OCI-LY3 (cell line): ENCODE measurements around the gene TOM1L2.

Experiments
- H2AFZ ChIP-seq: fragments of 200-600, 300-600 bp; shearing (Covaris generic); 2 replicates; pipeline ENCODE4 v1.6.0; 2014; ENCODE audit warnings: antibody characterized with exemption, low read depth, low read length
- H3K27ac ChIP-seq: fragments of 200-600, 300-600 bp; sonication (generic); 2 replicates; pipeline ENCODE4 v1.5.1; 2014; ENCODE audit warnings: mild to moderate bottlenecking, low read length, moderate library complexity, mixed read lengths
- H3K27me3 ChIP-seq: fragments of 200-600, 300-600 bp; sonication (generic); 2 replicates; pipeline ENCODE4 v1.6.1; 2014; ENCODE audit warnings: low read depth, low read length, mixed read lengths
- H3K36me3 ChIP-seq: fragments of 200-600, 300-600 bp; sonication (generic); replicated peaks from 2 replicates; pipeline ENCODE3; 2014; ENCODE audit warnings: low read depth, low read length, mixed read lengths
- H3K4me1 ChIP-seq: fragments of 300-600, 200-600 bp; sonication (generic); 2 replicates; pipeline ENCODE4 v1.6.1; 2014; ENCODE audit warnings: low read length, mixed read lengths
- H3K4me2 ChIP-seq: fragments of 200-600, 300-600 bp; sonication (generic); 2 replicates; pipeline ENCODE4 v1.6.1; 2014; ENCODE audit warnings: low read length, mixed read lengths
- H3K4me3 ChIP-seq: fragments of 300-600, 200-600 bp; sonication (generic); 2 replicates; pipeline ENCODE4 v1.5.1; 2014; ENCODE audit warnings: antibody characterized with exemption, mild to moderate bottlenecking, low read length, moderate library complexity
- H3K79me2 ChIP-seq: fragments of 300-600, 200-600 bp; shearing (Covaris generic); 2 replicates; pipeline ENCODE4 v1.6.1; 2014; ENCODE audit warnings: mild to moderate bottlenecking, low read length, mixed read lengths
- H3K9ac ChIP-seq: fragments of 300-600, 200-600 bp; shearing (Covaris generic); 2 replicates; pipeline ENCODE4 v1.6.0; 2014; ENCODE audit warnings: mild to moderate bottlenecking, low read length, moderate library complexity
- H3K9me3 ChIP-seq: fragments of 200-600, 300-600 bp; shearing (Covaris generic); 2 replicates; pipeline ENCODE4 v1.6.1; 2014; ENCODE audit warnings: low read length, mixed read lengths; ENCODE audit not compliant: insufficient read depth
- H4K20me1 ChIP-seq: fragments of 200-600, 300-600 bp; sonication (generic); 2 replicates; pipeline ENCODE4 v1.6.1; 2016; ENCODE audit warnings: low read length, mixed read lengths; ENCODE audit not compliant: insufficient read depth
- EZH2phosphoT487 ChIP-seq: fragments of 200-600 bp; shearing (Covaris generic); IDR thresholded peaks from 2 replicates; pipeline ENCODE4 v1.6.1; 2018; ENCODE audit warnings: antibody characterized with exemption, mixed run types, low read depth
- TF ChIP-seq, protein P1 (sequence below): fragments of 200-600, 300-600 bp; sonication (generic); IDR thresholded peaks from 2 replicates; pipeline ENCODE4 v1.5.1; 2014; ENCODE audit warnings: antibody characterized with exemption, low read length, low read depth

The TOM1L2 gene

DNA sequence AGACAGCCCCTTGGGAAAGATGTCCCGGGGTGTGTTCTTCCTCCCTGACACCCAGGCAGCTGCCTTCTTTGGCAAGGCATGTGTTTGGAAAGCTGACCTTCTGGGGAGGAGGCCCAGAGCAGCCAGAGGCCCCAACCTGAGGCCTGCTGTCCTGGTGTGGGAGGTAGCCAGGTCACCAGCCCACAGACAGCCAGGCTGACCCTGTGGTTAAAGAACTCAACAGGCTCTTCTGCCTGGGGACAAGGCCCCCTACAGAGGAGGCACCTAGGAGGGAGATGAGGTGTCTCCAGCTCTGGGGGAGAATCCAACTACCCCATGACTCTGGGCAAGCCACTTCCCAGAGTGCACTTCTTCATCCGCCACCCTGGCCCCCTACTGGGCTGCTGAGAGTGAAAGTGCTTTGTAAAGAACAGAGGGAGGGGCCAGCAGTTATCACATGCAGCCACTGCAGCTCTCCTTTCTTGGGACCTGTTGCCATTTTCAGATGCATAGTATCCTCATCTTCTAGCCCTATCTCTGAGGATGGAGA is 122.3 kb downstream of the TOM1L2 start:
- Histone ChIP-seq H4K20me1 (no peaks in the 10 kb centered on the region), H3K4me1 (peaks cover 11% of the 10 kb centered on the region), H3K79me2 (no peaks in the 10 kb centered on the region), H3K27ac (no peak overlapping the region), H2AFZ (no peak overlapping the region), H3K4me3 (no peak overlapping the region), H3K4me2 (no peak overlapping the region), H3K36me3 (no peaks in the 10 kb centered on the region), H3K9me3 (no peaks in the 10 kb centered on the region), H3K9ac (no peak overlapping the region), H3K27me3 (no peaks in the 10 kb centered on the region)
- no peak for TF ChIP-seq EZH2phosphoT487
- TF ChIP-seq, protein P1, sequence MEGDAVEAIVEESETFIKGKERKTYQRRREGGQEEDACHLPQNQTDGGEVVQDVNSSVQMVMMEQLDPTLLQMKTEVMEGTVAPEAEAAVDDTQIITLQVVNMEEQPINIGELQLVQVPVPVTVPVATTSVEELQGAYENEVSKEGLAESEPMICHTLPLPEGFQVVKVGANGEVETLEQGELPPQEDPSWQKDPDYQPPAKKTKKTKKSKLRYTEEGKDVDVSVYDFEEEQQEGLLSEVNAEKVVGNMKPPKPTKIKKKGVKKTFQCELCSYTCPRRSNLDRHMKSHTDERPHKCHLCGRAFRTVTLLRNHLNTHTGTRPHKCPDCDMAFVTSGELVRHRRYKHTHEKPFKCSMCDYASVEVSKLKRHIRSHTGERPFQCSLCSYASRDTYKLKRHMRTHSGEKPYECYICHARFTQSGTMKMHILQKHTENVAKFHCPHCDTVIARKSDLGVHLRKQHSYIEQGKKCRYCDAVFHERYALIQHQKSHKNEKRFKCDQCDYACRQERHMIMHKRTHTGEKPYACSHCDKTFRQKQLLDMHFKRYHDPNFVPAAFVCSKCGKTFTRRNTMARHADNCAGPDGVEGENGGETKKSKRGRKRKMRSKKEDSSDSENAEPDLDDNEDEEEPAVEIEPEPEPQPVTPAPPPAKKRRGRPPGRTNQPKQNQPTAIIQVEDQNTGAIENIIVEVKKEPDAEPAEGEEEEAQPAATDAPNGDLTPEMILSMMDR: no peak

DNA sequence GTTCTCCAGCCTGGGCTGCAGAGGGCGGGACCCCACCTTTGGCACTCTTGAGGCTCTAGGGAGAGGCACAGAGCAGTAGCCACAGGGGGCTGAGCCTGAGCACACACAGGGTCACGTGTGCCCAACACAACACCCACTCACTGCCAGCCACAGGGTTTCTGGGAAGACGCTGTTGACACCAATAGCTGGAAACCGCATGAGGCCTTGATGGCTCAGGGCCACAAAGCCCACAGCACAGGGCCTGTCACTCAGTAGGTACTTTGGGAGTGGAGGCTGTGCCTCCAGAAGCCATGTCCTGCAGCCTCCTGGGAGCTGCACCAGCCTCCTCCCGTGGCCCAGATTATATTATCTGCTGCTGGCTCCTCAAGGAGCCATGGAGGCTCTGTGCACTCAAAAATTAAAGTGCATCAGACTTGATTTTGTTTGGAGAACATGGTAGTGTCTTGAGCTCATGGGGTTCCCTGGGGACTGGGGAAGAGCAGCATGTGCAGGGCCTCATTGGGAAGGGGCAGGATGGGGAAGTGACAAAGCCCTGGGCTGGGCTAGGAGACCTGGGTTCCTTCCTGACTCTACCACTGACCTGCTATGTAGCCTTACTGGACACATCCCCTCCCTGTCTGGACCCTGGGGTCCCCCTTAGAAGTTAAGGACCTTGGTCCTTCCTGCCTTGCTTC is 122.9 kb downstream of the TOM1L2 start:
- H3K4me2 ChIP-seq: no peak overlapping the region
- TF ChIP-seq EZH2phosphoT487: no peak
- TF ChIP-seq, protein P1: no peak
- H2AFZ ChIP-seq: no peak overlapping the region
- no peaks in the 10 kb centered on the region for H4K20me1 ChIP-seq
- no peak overlapping the region for H3K27ac ChIP-seq
- H3K4me3 ChIP-seq: no peak overlapping the region
- no peaks in the 10 kb centered on the region for H3K79me2 ChIP-seq
- H3K36me3 ChIP-seq: no peaks in the 10 kb centered on the region
- H3K4me1 ChIP-seq: peaks cover 11% of the 10 kb centered on the region
- H3K9ac ChIP-seq: no peak overlapping the region
- H3K9me3 ChIP-seq: no peaks in the 10 kb centered on the region
- H3K27me3 ChIP-seq: no peaks in the 10 kb centered on the region

DNA sequence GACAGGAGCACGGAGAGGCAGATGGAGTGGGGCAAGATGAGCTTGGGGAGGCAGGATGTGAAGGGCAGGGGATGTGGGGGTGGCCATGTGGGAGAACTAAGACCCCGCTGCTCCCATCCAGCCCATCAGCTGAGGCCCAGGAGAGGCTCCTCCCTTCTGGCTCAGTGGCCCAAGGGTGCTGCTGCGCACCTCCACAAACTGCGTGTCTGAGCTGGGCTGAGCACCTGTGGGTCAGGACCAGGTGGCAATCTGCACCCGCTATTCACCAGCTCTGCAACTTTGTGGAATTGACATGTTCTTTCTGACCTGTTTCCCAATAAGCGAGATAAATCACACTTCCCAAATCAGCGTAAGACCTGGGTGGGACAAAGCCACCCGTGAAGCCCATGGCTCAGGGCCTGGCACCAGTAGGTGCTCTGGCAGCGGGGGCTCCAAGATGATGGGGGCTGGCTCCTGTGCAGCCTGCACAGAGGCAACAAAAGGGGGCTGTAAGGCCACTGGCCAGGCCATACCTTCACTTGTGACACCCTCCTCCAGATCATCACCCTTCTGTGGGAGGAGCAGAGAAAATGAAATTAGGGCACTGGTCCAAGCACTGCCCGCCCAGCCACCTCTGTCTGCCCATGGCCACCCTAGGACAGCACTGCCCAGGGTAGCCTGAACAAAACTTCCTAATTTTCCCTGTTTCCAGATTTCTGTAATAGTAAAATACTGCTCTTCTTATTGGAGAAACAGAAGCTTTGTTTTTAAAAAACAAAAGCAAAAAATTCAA is 123.7 kb downstream of the TOM1L2 start:
- H2AFZ ChIP-seq: no peak overlapping the region
- TF ChIP-seq, protein P1: no peak
- TF ChIP-seq EZH2phosphoT487: no peak
- no peaks in the 10 kb centered on the region for H3K36me3 ChIP-seq
- peaks cover 11% of the 10 kb centered on the region for H3K4me1 ChIP-seq
- H3K4me2 ChIP-seq: no peak overlapping the region
- no peaks in the 10 kb centered on the region for H3K79me2 ChIP-seq
- H3K27ac ChIP-seq: no peak overlapping the region
- no peaks in the 10 kb centered on the region for H4K20me1 ChIP-seq
- H3K9me3 ChIP-seq: no peaks in the 10 kb centered on the region
- H3K4me3 ChIP-seq: no peak overlapping the region
- H3K27me3 ChIP-seq: no peaks in the 10 kb centered on the region
- no peak overlapping the region for H3K9ac ChIP-seq

DNA sequence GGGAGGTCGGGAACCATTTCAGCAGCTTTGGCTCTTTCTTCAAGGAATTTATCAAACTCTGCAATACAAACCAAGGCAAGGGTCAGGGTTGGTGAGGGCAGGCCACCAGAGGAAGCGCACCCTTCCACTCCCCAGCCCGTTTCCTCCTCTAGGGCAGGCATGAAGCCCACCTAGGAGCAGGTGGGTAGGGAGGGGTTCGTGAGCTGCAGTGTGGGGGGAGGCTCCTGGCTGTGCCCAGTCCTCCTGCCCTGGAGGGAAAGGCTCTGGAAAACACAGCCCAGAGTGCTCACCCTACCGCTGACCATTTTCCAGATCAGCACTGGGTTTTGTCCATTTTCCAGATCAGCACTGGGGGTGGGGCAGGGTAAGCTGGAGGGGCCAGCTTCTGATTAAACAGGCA is 124.5 kb downstream of the TOM1L2 start:
- H3K4me2 ChIP-seq: no peak overlapping the region
- H4K20me1 ChIP-seq: no peaks in the 10 kb centered on the region
- peaks cover 11% of the 10 kb centered on the region for H3K4me1 ChIP-seq
- H3K27ac ChIP-seq: no peak overlapping the region
- no peak overlapping the region for H3K4me3 ChIP-seq
- no peaks in the 10 kb centered on the region for H3K27me3 ChIP-seq
- no peaks in the 10 kb centered on the region for H3K36me3 ChIP-seq
- H2AFZ ChIP-seq: no peak overlapping the region
- TF ChIP-seq EZH2phosphoT487: no peak
- TF ChIP-seq, protein P1: no peak
- no peak overlapping the region for H3K9ac ChIP-seq
- H3K9me3 ChIP-seq: no peaks in the 10 kb centered on the region
- H3K79me2 ChIP-seq: no peaks in the 10 kb centered on the region
